GF-D8 (cell line): ENCODE measurements around the gene ABL1.
"Not testable (repeated sequence)": the region's sequence is repeated elsewhere in the genome, so short reads cannot be mapped to it uniquely, and the experiment has no call there.

Source experiments
- DNase-seq: peaks from one replicate; lab custom pipeline; 2025; lab: John Stamatoyannopoulos, UW

Gene ABL1

GRCh38 chr9:130825351-130825651 lies 9.8 kb upstream of the ABL1 start:
- no peak for DNase-seq

- no peak for DNase-seq
Measured at GRCh38 chr9:130825809-130826208, 9.2 kb upstream of the ABL1 start.

GRCh38 chr9:130829762-130830161 lies 5.3 kb upstream of the ABL1 start:
- no peak for DNase-seq

GRCh38 chr9:130830231-130830760 lies 4.8 kb upstream of the ABL1 start:
- DNase-seq = no peak

GRCh38 chr9:130831077-130831476 lies 4.0 kb upstream of the ABL1 start:
- no peak for DNase-seq

GRCh38 chr9:130833031-130833990 lies 1.7 kb upstream of the ABL1 start:
- DNase-seq = no peak

GRCh38 chr9:130835441-130836298 lies 616 bp downstream of the ABL1 start:
- no peak for DNase-seq

- no peak for DNase-seq
Measured at GRCh38 chr9:130837002-130837511, 2.0 kb downstream of the ABL1 start.

GRCh38 chr9:130837643-130838042 lies 2.6 kb downstream of the ABL1 start:
- no peak for DNase-seq

GRCh38 chr9:130839132-130840111 lies 4.4 kb downstream of the ABL1 start:
- DNase-seq = no peak

- DNase-seq = no peak
Measured at GRCh38 chr9:130842545-130842944, 7.5 kb downstream of the ABL1 start.

- DNase-seq = no peak
Measured at GRCh38 chr9:130843049-130843908, 8.2 kb downstream of the ABL1 start.

GRCh38 chr9:130844044-130844451 lies 9.0 kb downstream of the ABL1 start:
- DNase-seq = no peak

- no peak for DNase-seq
Measured at GRCh38 chr9:130845254-130845653, 10.2 kb downstream of the ABL1 start.

GRCh38 chr9:130845901-130846481 lies 10.9 kb downstream of the ABL1 start:
- DNase-seq = no peak

- no peak for DNase-seq
Measured at GRCh38 chr9:130846487-130847305, 11.6 kb downstream of the ABL1 start.

GRCh38 chr9:130847306-130848217 lies 12.5 kb downstream of the ABL1 start:
- DNase-seq = no peak

GRCh38 chr9:130848514-130848913 lies 13.5 kb downstream of the ABL1 start:
- DNase-seq = not testable (repeated sequence)
